Neural crest cell (in vitro differentiated cells): Measurements from ENCODE around the gene ARF1. TPM values are rescaled to one million over a fixed set of nuclear protein-coding genes. Genes with fewer than 3 reads are reported as not detected.
A peak's percentile ranks its signal among the peaks of the same experiment; 100 is the strongest.

ENCODE experiments used
- DNase-seq: peaks from one replicate; pipeline ENCODE4 v3.0.0; 2021; ENCODE audit warnings: low read depth, mixed read lengths, low spot score
- H3K27ac Mint-ChIP-seq: one replicate; pipeline ENCODE4 v1.8.0; 2021; ENCODE audit warnings: mild to moderate bottlenecking, mixed read lengths; ENCODE audit not compliant: unreplicated experiment
- H3K27me3 Mint-ChIP-seq: 2 replicates; pipeline ENCODE4 v1.8.0; 2021; ENCODE audit warnings: low read depth, mild to moderate bottlenecking, mixed read lengths
- H3K36me3 Mint-ChIP-seq: 2 replicates; pipeline ENCODE4 v1.8.0; 2021; ENCODE audit warnings: low read depth, mild to moderate bottlenecking, mixed read lengths
- H3K4me1 Mint-ChIP-seq: 2 replicates; pipeline ENCODE4 v1.8.0; 2021; ENCODE audit warnings: mixed read lengths
- H3K4me3 Mint-ChIP-seq: one replicate; pipeline ENCODE4 v1.8.0; 2021; ENCODE audit warnings: mild to moderate bottlenecking, mixed read lengths
- H3K9me3 Mint-ChIP-seq: 2 replicates; pipeline ENCODE4 v1.8.0; 2021; ENCODE audit warnings: mixed read lengths
- CTCF ChIP-seq: fragments of 200-600 bp; sonication (generic); conservative IDR thresholded peaks from 2 replicates; pipeline ENCODE4 v1.5.0; 2021; ENCODE audit warnings: antibody characterized with exemption, mild to moderate bottlenecking
- total RNA-seq: library from RNA; stranded (reverse); gene quantifications from 2 replicates; pipeline ENCODE4 v1.2.1, GENCODE V29; 2021

The ARF1 gene
- total RNA-seq, 1 donor from 2014 or later: 237 TPM

- peak overlapping the region; percentile 56 for H3K4me3 Mint-ChIP-seq
- peaks cover 6% of the 10 kb centered on the region for H3K4me1 Mint-ChIP-seq
- no peak for TF ChIP-seq CTCF
- peaks cover 11% of the 10 kb centered on the region for H3K9me3 Mint-ChIP-seq
- H3K27me3 Mint-ChIP-seq: no peaks in the 10 kb centered on the region
- no peak overlapping the region for H3K27ac Mint-ChIP-seq
- peaks cover 39% of the 10 kb centered on the region for H3K36me3 Mint-ChIP-seq
- no peak for DNase-seq
Measured at GRCh38 chr1:228097333-228098081, 15.0 kb downstream of the ARF1 start.

- Mint-ChIP-seq H3K27me3 (peaks cover 4% of the 10 kb centered on the region), H3K9me3 (peaks cover 11% of the 10 kb centered on the region), H3K4me3 (peak overlapping the region; percentile 65), H3K4me1 (peaks cover 11% of the 10 kb centered on the region), H3K27ac (no peak overlapping the region), H3K36me3 (peaks cover 35% of the 10 kb centered on the region)
- no peak for DNase-seq
- no peak for TF ChIP-seq CTCF
Measured at GRCh38 chr1:228098323-228098931, 15.9 kb downstream of the ARF1 start.

- H3K36me3 Mint-ChIP-seq: peaks cover 32% of the 10 kb centered on the region
- H3K27ac Mint-ChIP-seq: no peak overlapping the region
Measured at GRCh38 chr1:228099331-228099732, 16.8 kb downstream of the ARF1 start.

GRCh38 chr1:228100822-228101613, 18.5 kb downstream of the ARF1 start:
- Mint-ChIP-seq H3K9me3 (no peaks in the 10 kb centered on the region), H3K4me1 (peaks cover 21% of the 10 kb centered on the region), H3K4me3 (peak overlapping the region; percentile 85), H3K36me3 (peaks cover 15% of the 10 kb centered on the region), H3K27ac (no peak overlapping the region), H3K27me3 (peaks cover 4% of the 10 kb centered on the region)
- no peak for TF ChIP-seq CTCF
- DNase-seq: no peak

More at GRCh38 chr1:228099331-228099732, 16.8 kb downstream of the ARF1 start:
- Mint-ChIP-seq H3K4me1 (peaks cover 17% of the 10 kb centered on the region), H3K4me3 (peak overlapping the region; percentile 47), H3K9me3 (peaks cover 11% of the 10 kb centered on the region), H3K27me3 (peaks cover 4% of the 10 kb centered on the region)
- no peak for DNase-seq
- TF ChIP-seq CTCF: no peak

- Mint-ChIP-seq H3K4me3 (peak overlapping the region; percentile 85), H3K27me3 (peaks cover 4% of the 10 kb centered on the region), H3K4me1 (peaks cover 21% of the 10 kb centered on the region), H3K36me3 (peaks cover 11% of the 10 kb centered on the region), H3K9me3 (no peaks in the 10 kb centered on the region), H3K27ac (no peak overlapping the region)
- TF ChIP-seq CTCF: no peak
- DNase-seq: no peak
Measured at GRCh38 chr1:228101614-228101993, 19.1 kb downstream of the ARF1 start.
